SU-DHL-6 (cell line): Measurements from ENCODE around the gene CCDC73.

Experiments used
- CTCF ChIP-seq: fragments of 200-600 bp; sonication (generic); IDR thresholded peaks from one replicate; pipeline ENCODE4 v1.5.1; 2017; ENCODE audit warnings: antibody characterized with exemption, mild to moderate bottlenecking, low read length, moderate library complexity; ENCODE audit not compliant: insufficient read depth, poor library complexity, severe bottlenecking
- EZH2phosphoT487 ChIP-seq: fragments of 200-600 bp; sonication (generic), shearing (Covaris generic); conservative IDR thresholded peaks from 2 replicates; pipeline ENCODE4 v1.6.1; 2018; ENCODE audit warnings: mild to moderate bottlenecking, antibody characterized with exemption, low read length, moderate library complexity, mixed read lengths

- no peak for TF ChIP-seq CTCF
- no peak for TF ChIP-seq EZH2phosphoT487
These were observed 134.8 kb downstream of the CCDC73 start for GRCh38 chr11:32659672-32660071.
